ENCODE measurements around the gene SLC22A7.
A peak's percentile ranks its signal among the peaks of the same experiment; 100 is the strongest.

Gene SLC22A7

DNA sequence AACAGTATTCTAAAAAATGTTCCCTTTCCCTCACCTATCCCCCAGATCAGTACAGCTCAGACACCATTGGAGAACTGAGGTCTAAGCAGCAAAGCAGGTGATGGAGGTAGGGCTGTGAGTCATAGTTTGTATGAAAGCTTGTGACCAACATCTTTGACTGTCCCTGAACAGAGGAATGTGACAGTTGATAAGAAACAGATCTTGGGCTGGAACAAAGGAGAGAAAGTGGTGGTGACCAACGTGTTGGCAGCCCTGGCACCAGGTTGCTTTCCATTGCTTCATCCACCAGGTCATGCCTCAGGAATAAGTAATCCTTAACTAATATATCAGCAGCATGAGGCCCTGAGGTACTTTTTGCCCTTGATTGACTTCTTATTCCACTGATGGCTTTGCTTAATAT lies 30.5 kb downstream of the SLC22A7 start:
- no peak for DNase-seq (ENCODE audit: low read depth)
- TF ChIP-seq, protein P1, sequence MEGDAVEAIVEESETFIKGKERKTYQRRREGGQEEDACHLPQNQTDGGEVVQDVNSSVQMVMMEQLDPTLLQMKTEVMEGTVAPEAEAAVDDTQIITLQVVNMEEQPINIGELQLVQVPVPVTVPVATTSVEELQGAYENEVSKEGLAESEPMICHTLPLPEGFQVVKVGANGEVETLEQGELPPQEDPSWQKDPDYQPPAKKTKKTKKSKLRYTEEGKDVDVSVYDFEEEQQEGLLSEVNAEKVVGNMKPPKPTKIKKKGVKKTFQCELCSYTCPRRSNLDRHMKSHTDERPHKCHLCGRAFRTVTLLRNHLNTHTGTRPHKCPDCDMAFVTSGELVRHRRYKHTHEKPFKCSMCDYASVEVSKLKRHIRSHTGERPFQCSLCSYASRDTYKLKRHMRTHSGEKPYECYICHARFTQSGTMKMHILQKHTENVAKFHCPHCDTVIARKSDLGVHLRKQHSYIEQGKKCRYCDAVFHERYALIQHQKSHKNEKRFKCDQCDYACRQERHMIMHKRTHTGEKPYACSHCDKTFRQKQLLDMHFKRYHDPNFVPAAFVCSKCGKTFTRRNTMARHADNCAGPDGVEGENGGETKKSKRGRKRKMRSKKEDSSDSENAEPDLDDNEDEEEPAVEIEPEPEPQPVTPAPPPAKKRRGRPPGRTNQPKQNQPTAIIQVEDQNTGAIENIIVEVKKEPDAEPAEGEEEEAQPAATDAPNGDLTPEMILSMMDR (IDR thresholded peaks at IDR 0.05; ENCODE audit: insufficient read depth, low read depth, low read length, missing control alignments): no peak
- no peak overlapping the region for H3K4me3 ChIP-seq (ENCODE audit: low read length)

DNA sequence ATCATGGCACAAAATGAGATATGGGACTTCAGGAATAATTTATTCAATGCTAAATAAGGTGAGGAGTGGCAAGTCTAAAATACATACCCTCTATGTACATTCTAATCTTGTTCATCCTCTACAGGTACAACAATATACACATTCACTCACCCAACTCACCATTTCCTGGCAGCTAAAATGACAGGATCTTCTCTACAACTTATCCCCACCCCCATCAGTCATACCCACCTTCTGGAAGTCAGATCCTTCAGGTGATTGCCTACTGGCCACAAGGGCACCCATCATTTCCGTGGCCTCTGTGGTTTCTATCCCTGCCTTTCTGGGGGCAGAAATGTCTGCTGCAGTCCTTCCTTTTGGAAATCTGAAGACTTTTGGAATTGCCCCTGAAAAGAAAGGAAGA lies 33.4 kb downstream of the SLC22A7 start:
- DNase-seq (ENCODE audit: low read depth): no peak
- no peak overlapping the region for H3K4me3 ChIP-seq (ENCODE audit: low read length)
- TF ChIP-seq, protein P1 (IDR thresholded peaks at IDR 0.05; ENCODE audit: insufficient read depth, low read depth, low read length, missing control alignments): no peak

DNA sequence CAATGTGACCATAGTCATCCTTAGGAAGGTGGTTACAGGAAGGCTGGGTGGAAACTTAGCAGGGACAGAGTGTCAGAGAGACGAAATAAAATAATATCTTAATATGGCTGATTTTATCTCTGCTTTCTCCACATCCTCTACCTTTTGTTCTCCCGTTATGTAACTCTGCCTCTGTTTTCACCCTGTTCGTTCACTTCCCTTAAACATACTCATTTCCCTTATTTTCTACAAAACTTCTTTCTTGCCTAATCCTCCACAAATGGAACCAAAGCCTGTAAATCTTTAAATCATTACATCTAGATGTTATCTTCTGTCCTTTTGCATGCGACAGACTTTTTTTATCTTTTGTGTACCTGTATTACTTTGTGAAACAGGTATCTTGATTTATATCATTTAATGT lies 33.8 kb downstream of the SLC22A7 start:
- no peak overlapping the region for H3K4me3 ChIP-seq (ENCODE audit: low read length)
- TF ChIP-seq, protein P1 (IDR thresholded peaks at IDR 0.05; ENCODE audit: insufficient read depth, low read depth, low read length, missing control alignments): no peak
- no peak for DNase-seq (ENCODE audit: low read depth)

DNA sequence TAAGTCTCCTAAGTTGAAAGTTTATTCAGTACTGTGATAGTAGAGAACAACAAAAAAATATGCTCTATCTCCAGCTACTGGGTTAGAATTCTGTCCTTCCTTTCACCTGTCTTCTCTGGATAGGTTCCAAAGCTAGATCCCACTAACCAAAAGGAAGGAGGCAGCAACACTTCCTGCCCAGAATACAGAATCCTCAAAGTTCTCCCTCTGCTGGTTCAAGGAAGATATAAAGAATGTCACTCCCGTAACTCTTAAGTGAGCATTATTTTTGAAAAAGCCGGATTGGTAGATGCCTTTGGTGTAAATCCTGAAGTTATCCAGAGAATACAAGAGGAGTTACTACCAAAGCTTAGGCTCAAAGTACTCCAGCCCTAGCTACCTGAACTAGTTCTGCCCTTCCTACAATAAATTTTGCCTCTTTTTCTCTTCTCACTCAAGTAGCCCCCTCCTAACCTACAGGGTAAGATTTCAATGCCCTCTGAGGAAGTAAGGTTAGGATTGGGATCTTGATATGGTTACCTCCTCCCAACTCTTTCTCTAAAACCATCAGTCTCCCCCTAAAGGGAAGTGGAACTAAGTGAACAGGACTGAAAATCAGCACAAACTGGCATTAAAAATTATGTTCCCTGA lies 36.5 kb downstream of the SLC22A7 start:
- TF ChIP-seq, protein P1 (IDR thresholded peaks at IDR 0.05; ENCODE audit: insufficient read depth, low read depth, low read length, missing control alignments): peak; percentile 70
- no peak overlapping the region for H3K4me3 ChIP-seq (ENCODE audit: low read length)
- DNase-seq (ENCODE audit: low read depth): peak; percentile 69

DNA sequence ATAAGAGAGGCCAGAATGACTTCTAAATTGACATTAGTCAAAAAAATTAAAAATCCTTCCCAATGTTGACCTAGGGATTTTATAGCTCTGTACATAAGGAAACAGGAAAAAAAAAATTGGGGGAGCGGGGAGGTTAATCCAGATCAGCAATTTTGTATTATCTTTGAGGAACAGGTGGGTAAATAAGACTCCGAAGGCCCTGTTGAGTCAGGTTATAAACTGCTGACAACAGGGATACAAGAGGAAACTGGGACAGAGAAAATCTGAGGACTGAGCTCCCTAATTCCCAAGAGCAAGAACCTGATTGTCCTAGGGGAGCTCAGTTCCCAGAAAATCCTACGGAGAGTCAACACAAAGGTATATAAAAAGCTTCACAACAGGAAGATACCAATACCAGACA lies 37.4 kb downstream of the SLC22A7 start:
- H3K4me3 ChIP-seq (ENCODE audit: low read length): no peak overlapping the region
- DNase-seq (ENCODE audit: low read depth): no peak
- TF ChIP-seq, protein P1 (IDR thresholded peaks at IDR 0.05; ENCODE audit: insufficient read depth, low read depth, low read length, missing control alignments): no peak

DNA sequence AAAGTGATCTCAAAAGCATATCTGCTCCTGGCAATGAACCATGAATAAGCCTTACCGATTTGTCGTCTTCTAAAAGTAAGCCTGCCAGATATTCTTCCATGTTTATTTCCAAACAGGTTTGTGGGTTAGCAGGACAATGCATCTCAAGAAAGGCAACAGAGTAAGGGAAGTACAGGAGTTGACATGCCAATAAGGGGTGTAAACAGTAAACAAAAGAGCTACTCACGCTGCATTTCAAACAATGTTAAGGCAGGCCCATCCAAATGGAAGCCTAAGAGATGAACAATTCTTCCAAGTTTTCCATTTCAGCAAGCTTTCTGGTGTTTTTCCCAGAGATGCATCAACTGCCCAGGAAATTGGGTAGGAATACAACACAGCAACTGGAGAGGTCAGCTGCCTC lies 38.3 kb downstream of the SLC22A7 start:
- no peak for DNase-seq (ENCODE audit: low read depth)
- TF ChIP-seq, protein P1 (IDR thresholded peaks at IDR 0.05; ENCODE audit: insufficient read depth, low read depth, low read length, missing control alignments): no peak

DNA sequence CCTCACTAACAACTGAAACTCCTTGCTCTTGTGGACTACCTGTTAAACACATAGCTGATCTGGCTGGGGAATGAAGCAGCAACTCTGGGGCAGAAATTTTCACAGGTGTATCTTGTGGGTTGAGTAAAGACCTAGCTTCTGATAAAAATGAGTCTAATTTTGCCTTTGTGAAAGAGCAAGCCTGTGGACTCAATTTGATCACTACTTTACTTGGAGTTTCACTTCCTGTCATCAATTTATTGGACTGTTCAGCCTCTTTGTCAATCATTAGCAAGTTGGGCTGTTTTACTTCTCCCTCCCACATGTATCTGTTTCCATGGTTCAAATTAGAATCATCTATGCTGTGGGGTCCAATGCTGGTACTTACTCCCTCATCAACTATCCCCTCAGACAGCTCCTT lies 40.2 kb downstream of the SLC22A7 start:
- TF ChIP-seq, protein P1 (IDR thresholded peaks at IDR 0.05; ENCODE audit: insufficient read depth, low read depth, low read length, missing control alignments): no peak
- H3K4me3 ChIP-seq (ENCODE audit: low read length): no peak overlapping the region
- DNase-seq (ENCODE audit: low read depth): no peak

More for the DNA sequence above, 38.3 kb downstream of the SLC22A7 start:
- no peak overlapping the region for H3K4me3 ChIP-seq (ENCODE audit: low read length)
